Measurements from ENCODE around the gene EHMT1.
"Not testable (repeated sequence)": the region's sequence is repeated elsewhere in the genome, so short reads cannot be mapped to it uniquely, and the experiment has no call there.

EHMT1 gene

GRCh38 chr9:137788561-137789294 lies 169.9 kb downstream of the EHMT1 start:
- DNase-seq, result no peak

DNA sequence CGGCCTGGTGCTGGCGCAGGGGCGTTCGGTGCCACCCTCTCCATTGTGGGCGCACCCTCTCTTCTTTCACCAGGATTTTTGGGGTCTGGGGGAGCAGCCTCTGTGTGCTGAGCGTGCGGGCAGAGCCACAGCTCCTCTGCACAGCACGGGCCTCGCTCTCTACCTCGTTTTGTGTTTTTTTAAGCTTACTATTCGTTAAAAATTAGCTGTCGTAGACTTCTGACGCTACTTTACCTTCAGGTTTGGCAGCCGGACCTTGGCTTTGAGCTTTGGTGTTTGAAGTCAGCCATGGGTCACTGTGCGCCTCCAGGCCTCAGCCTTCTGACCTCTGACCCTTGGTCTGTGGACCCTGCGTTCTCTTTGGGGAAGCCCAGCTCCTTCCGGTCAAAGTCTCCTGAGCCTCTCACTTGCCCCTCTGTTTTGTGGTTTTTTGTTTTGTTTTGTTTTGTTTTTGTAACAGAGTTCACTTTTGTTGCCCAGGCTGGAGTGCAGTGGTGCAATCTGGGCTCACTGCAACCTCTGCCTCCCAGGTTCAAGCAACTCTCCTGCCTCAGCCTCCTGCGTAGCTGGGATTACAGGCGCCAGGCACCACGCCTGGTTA lies 170.6 kb downstream of the EHMT1 start:
- no peak for DNase-seq

DNA sequence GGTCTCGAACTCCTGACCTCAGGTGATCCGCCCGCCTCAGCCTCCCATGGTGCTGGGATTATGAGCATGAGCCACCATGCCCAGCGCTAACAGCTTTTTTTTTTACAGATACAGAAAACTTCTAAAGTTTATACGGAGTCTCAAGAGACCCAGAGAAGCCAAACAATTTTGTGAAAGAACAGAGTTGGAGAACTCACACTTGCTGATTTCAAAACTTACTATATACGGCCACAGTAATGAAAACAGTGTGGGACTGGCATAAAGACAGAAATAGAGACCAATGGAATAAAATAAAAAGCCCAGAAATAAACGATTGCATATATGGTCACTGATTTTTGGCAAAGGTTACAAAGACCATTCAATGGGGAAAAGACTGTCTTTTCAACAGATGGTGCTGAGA lies 173.1 kb downstream of the EHMT1 start:
- no peak for DNase-seq

GRCh38 chr9:137793196-137793841 lies 174.5 kb downstream of the EHMT1 start:
- no peak for DNase-seq

DNA sequence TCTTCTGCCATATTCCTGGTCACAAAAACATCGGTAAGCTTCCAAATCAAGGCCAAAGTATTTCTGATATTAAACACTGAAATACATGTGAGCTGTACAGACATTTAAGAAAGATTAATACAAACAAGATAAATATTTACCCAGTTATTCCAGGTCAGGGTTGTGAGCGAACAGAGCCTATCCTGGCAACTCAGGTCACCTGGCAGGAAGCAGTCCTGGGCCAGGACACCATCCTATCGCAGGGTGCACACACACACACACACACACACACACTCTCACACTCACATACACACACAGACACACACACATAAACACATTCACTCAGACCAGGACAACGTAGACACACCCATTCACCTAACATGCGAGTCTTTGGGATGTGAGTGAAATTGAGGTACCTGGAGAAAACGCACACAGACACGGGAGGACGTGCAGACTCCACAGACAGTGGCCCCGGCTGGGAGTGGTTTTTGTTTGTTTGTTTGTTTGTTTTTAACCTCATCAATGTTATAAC lies 176.4 kb downstream of the EHMT1 start:
- no peak for DNase-seq

DNA sequence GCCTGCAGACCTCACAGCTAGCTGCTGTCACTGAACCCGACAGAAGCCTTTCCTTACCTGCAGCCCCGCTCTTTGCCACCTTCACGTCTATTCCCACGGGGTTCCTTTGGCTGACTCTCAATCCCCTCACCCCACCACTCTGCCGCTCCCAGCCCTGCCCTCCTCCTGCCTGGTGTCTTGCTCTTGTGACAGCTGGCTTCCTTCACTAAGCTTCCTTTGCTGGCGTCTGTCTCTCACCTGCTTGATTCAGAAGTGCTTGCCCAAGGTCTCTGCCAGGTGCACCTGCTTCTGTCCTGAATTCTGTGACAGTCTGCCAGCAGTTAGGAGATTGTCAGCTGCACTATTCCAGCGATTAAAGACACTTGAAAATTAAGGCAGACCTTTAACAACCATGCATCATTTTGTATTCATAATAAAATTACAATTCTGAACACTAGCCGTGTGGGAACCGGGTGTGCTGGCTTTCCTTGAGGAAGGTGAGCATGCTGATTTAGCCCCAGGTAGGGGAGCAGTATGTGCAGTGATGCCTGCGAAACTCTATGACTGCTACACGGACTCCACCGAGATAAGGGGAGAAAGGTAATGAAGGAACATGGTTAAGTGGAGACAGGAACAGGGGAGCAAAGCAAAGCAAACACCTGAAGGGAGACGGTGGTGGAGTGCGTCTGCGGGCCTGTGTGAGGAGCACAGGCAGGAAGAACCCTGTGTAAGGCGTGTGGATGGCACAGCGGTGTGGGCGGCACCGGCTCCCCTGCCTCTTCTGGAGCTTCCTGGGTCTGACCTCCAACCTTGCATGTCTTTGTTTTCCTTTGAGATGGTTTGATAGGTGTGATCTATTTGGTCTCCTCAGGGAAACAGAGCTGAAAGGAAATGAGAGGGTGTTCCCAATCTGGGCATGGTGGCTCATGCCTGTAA lies 178.7 kb downstream of the EHMT1 start:
- DNase-seq, result no peak

GRCh38 chr9:137798142-137798541 lies 179.3 kb downstream of the EHMT1 start:
- DNase-seq, result no peak

GRCh38 chr9:137798901-137799629 lies 180.3 kb downstream of the EHMT1 start:
- no peak for DNase-seq

- DNase-seq, result no peak
Measured at GRCh38 chr9:137799630-137799983, 180.8 kb downstream of the EHMT1 start.

- no peak for DNase-seq
Measured at GRCh38 chr9:137800196-137801022, 181.6 kb downstream of the EHMT1 start.

- no peak for DNase-seq
Measured at GRCh38 chr9:137801023-137801319, 182.2 kb downstream of the EHMT1 start.

DNA sequence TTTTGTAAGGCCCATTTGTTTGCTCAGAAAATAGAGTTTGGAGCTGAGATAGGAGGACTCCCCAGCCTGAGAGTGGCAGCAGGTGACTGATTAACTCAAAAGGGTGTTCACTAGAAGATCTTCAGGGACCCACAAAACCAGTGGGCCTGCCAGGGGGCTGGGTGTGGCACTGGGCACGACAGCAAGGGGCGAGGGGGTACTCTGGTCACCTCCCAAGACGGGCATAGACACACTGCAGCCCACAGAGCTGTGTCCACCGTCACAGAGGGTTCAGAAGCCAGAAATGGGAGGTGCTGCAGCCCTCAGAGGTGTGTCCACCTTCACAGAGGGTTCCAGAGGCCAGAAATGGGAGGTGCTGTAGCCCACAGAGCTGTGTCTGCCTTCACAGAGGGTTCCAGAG lies 183.2 kb downstream of the EHMT1 start:
- DNase-seq, result no peak

DNA sequence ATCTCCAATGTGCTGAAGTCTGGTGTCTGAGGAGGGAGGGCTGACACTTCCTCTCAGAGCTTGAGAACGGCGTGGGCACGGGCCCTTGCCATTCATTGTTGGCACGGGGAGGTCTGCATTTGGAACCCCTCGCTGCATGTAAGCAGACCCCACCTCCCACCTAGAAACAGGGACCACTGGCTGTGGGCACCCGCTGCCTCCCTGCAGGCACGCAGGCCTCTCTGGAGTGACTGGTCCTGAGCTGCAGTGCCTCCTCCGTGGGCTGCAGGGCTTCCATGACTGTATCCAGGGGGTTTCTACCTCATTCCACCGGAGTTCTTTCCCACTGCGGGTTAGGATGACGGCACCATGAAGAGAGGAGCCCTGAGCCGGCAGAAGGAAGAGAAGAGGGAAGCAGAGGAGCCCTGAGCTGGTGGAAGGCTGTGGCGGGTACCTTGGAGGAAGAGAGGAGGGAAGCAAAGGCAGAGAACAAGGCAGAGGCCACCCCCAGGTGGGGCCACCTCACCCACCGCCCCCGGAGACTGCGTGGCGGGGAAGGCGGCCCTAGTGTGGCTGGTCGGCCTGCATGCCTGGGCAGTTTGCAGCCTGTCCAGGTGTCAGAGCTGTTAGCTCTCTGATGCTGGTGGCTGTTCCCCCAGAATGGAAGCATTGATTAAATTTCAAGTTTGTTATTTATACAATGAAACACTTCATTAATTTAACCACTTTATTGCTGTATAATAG lies 183.9 kb downstream of the EHMT1 start:
- no peak for DNase-seq

DNA sequence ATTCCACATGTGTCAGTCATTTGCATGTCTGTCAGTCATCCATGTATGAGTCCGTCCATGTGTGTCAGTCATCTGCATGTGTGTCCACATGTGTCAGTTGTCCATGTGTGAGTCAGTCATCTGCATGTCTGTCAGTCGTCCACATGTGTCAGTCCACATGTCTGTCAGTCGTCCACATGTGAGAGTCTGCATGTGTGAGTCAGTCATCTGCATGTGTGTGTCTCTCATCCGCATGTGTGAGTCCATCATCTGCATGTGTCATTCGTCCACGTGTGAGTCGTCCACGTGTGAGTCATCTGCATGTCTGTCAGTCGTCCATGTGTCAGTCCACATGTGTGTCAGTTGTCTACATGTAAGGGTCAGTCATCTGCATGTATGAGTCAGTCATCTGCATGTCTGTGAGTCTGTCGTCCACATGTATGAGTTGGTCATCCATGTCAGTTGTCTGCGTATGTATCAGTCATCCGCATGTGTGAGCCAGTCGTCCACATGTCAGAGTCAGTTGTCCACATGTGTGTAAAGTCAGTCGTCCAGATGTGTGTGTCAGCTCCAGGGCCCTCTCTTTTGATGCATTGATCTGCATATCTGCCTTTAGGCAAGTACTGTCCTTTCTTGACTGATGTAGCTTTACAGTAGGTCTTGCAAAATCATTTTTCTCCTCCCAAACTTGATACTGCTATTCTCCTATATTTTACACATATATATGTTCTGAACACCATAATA lies 186.3 kb downstream of the EHMT1 start:
- no peak for DNase-seq

- no peak for DNase-seq
Measured at GRCh38 chr9:137807721-137808703, 189.2 kb downstream of the EHMT1 start.

DNA sequence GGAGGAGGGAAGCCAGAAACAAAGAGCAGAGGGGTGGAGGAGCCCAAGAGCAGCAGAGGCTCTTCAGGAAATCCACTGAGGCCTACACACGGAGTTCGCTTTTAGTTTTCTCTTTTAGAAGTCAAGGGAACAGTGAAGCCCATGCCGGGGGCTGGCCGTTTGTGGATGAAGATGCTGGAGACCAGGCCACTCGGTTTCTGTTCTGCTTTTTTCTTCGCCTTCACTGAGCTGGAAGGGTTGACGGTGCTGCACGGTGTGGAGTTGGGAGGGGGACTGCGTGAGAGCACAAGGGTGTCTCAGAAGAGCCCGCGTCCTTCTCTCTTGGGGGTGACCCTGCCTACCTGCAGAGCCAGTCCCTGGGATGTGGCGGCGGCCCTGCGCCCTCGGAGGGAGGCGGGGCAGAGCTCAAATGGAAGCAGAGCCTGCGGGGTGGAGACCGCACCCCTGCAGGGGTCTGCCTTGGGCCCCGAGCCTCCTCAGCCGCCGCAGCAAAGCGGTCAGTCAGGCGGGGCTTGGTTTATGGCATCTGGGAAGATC lies 190.3 kb downstream of the EHMT1 start:
- DNase-seq, result peak in 1 of 4 experiments; percentile 13

- DNase-seq, result not testable (repeated sequence)
Measured at GRCh38 chr9:137809726-137810450, 191.1 kb downstream of the EHMT1 start.
